Hepatocyte (in vitro differentiated cells): Measurements from ENCODE around the gene CORO2B. TPM values are rescaled to one million over a fixed set of nuclear protein-coding genes. Genes with fewer than 3 reads are reported as not detected.

ENCODE experiments used
- DNase-seq: peaks from one replicate; pipeline ENCODE4 v3.0.0-alpha.2; 2016; ENCODE audit warnings: low spot score
- H2AFZ ChIP-seq: fragments of 200-600 bp; sonication (generic); 2 replicates; pipeline ENCODE4 v1.6.0; 2016; ENCODE audit warnings: antibody characterized with exemption, mild to moderate bottlenecking
- H3K27ac ChIP-seq: fragments of 200-600 bp; sonication (generic); 2 replicates; pipeline ENCODE4 v1.5.1; 2016; ENCODE audit warnings: mild to moderate bottlenecking
- H3K27me3 ChIP-seq: fragments of 200-600 bp; sonication (generic); 2 replicates; pipeline ENCODE4 v1.6.1; 2016
- H3K36me3 ChIP-seq: fragments of 200-600 bp; sonication (generic); replicated peaks from 2 replicates; pipeline ENCODE4 v1.5.1; 2016; ENCODE audit warnings: low read depth; ENCODE audit not compliant: insufficient read depth
- H3K4me1 ChIP-seq: fragments of 200-600 bp; sonication (generic); 2 replicates; pipeline ENCODE4 v1.5.1; 2016; ENCODE audit warnings: mild to moderate bottlenecking, moderate library complexity; ENCODE audit not compliant: insufficient read depth
- H3K4me2 ChIP-seq: fragments of 200-600 bp; sonication (generic); 2 replicates; pipeline ENCODE4 v1.6.0; 2016
- H3K4me3 ChIP-seq: fragments of 200-600 bp; sonication (generic); 2 replicates; pipeline ENCODE4 v1.5.1; 2016; ENCODE audit warnings: mild to moderate bottlenecking
- H3K79me2 ChIP-seq: fragments of 200-600 bp; sonication (generic); 2 replicates; pipeline ENCODE4 v1.6.0; 2017; ENCODE audit warnings: mild to moderate bottlenecking
- H3K9me2 ChIP-seq: fragments of 200-600 bp; sonication (generic); replicated peaks from 2 replicates; pipeline ENCODE4 v1.6.0; 2017; ENCODE audit warnings: mild to moderate bottlenecking; ENCODE audit not compliant: insufficient read depth
- H3K9me3 ChIP-seq: fragments of 200-600 bp; sonication (generic); 2 replicates; pipeline ENCODE4 v1.5.1; 2016; ENCODE audit warnings: low read depth, mild to moderate bottlenecking
- H4K20me1 ChIP-seq: fragments of 200-600 bp; sonication (generic); 2 replicates; pipeline ENCODE4 v1.6.0; 2016; ENCODE audit warnings: mild to moderate bottlenecking; ENCODE audit not compliant: insufficient read depth, poor library complexity, severe bottlenecking
- CTCF ChIP-seq: fragments of 200-600 bp; sonication (generic); IDR thresholded peaks from 2 replicates; pipeline ENCODE4 v1.5.1; 2016; ENCODE audit warnings: antibody characterized with exemption, mild to moderate bottlenecking; ENCODE audit not compliant: poor library complexity
- EZH2 ChIP-seq: fragments of 200-600 bp; sonication (generic); IDR thresholded peaks from 2 replicates; pipeline ENCODE4 v1.6.1; 2016; ENCODE audit warnings: antibody characterized with exemption, mild to moderate bottlenecking, borderline replicate concordance
- EZH2phosphoT487 ChIP-seq: fragments of 200-600 bp; sonication (generic); IDR thresholded peaks from one replicate; pipeline ENCODE4 v1.6.1; 2018; ENCODE audit warnings: antibody characterized with exemption, mild to moderate bottlenecking, low read depth, moderate library complexity; ENCODE audit not compliant: unreplicated experiment, severe bottlenecking
- WGBS: methylation state at CpG from one replicate; pipeline ENCODE4 v1.1.6; 2016; ENCODE audit warnings: low lambda C conversion rate; ENCODE audit errors: missing lambda C conversion rate; 5-methylcytosine and 5-hydroxymethylcytosine counted together
- polyA plus RNA-seq: library from polyadenylated mRNA; unstranded; fragments of >200 nt; fragmentation: Nextera tagmentation; extraction: Ambion mirVana; gene quantifications from 2 replicates; pipeline ENCODE4 v1.2.1, GENCODE V29; 2016
- total RNA-seq: library from RNA; depleted of rRNA; stranded (reverse); fragments of >200 nt; gene quantifications from 2 replicates; pipeline ENCODE4 v1.2.3, GENCODE V29; 2014

The CORO2B gene
- total and polyA plus RNA-seq, 2 experiments from 2014 or later, result 2.9 to 5.1 TPM

- H4K20me1 ChIP-seq, result no peaks in the 10 kb centered on the region
- no peak overlapping the region for H3K4me3 ChIP-seq
- no peaks in the 10 kb centered on the region for H3K9me3 ChIP-seq
- H3K27me3 ChIP-seq, result no peaks in the 10 kb centered on the region
- DNase-seq, result no peak
- H3K4me2 ChIP-seq, result no peak overlapping the region
- no peak overlapping the region for H3K27ac ChIP-seq
- no peak overlapping the region for H2AFZ ChIP-seq
- no peaks in the 10 kb centered on the region for H3K9me2 ChIP-seq
- no peaks in the 10 kb centered on the region for H3K36me3 ChIP-seq
- H3K79me2 ChIP-seq, result no peaks in the 10 kb centered on the region
- 86% methylated on average over 8 of the region's 8 CpGs for WGBS
- H3K4me1 ChIP-seq, result no peaks in the 10 kb centered on the region
- no peak for TF ChIP-seq EZH2
- TF ChIP-seq CTCF, result no peak
- TF ChIP-seq EZH2phosphoT487, result no peak
These were observed 6.9 kb downstream of the CORO2B start for GRCh38 chr15:68585574-68586273.

- H3K27me3 ChIP-seq, result no peaks in the 10 kb centered on the region
- H3K4me1 ChIP-seq, result no peaks in the 10 kb centered on the region
- H4K20me1 ChIP-seq, result no peaks in the 10 kb centered on the region
- no peaks in the 10 kb centered on the region for H3K79me2 ChIP-seq
- 64% methylated on average over 8 of the region's 8 CpGs for WGBS
- H3K9me2 ChIP-seq, result no peaks in the 10 kb centered on the region
- no peak overlapping the region for H3K4me3 ChIP-seq
- H3K9me3 ChIP-seq, result no peaks in the 10 kb centered on the region
- H3K4me2 ChIP-seq, result no peak overlapping the region
- no peak overlapping the region for H3K27ac ChIP-seq
- peak; percentile 57 for DNase-seq
- TF ChIP-seq CTCF (no peak), EZH2phosphoT487 (no peak), EZH2 (no peak)
- H2AFZ ChIP-seq, result no peak overlapping the region
- H3K36me3 ChIP-seq, result no peaks in the 10 kb centered on the region
These were observed 7.6 kb downstream of the CORO2B start for GRCh38 chr15:68586274-68586961.

GRCh38 chr15:68587769-68588385 lies 9.1 kb downstream of the CORO2B start:
- DNase-seq, result no peak
- Histone ChIP-seq H3K4me3 (no peak overlapping the region), H3K4me2 (no peak overlapping the region), H3K9me2 (no peaks in the 10 kb centered on the region), H3K27me3 (no peaks in the 10 kb centered on the region), H2AFZ (no peak overlapping the region), H4K20me1 (no peaks in the 10 kb centered on the region), H3K79me2 (no peaks in the 10 kb centered on the region), H3K36me3 (no peaks in the 10 kb centered on the region), H3K4me1 (peaks cover 3% of the 10 kb centered on the region), H3K9me3 (no peaks in the 10 kb centered on the region), H3K27ac (no peak overlapping the region)
- no peak for TF ChIP-seq EZH2phosphoT487
- TF ChIP-seq CTCF, result no peak
- no peak for TF ChIP-seq EZH2
- WGBS, result 87% methylated on average over 4 of the region's 4 CpGs
